Parathyroid adenoma (tissue), 2 donors: ENCODE measurements around the gene RBFOX1.

Experiments used
- H2AFZ ChIP-seq: fragments of 300-600 bp; sonication (generic); one replicate; pipeline ENCODE4 v1.7.0; 2017; ENCODE audit warnings: antibody characterized with exemption, mild to moderate bottlenecking
- H3K27ac ChIP-seq: fragments of 300-600 bp; sonication (generic); one replicate; pipeline ENCODE4 v1.7.0; 2017
- H3K27me3 ChIP-seq: fragments of 300-600 bp; sonication (generic); one replicate; pipeline ENCODE4 v1.7.0; 2017; ENCODE audit warnings: low read length; ENCODE audit not compliant: control insufficient read depth, insufficient read depth
- H3K36me3 ChIP-seq: fragments of 300-600 bp; sonication (generic); one replicate; pipeline ENCODE4 v1.7.0; 2017; ENCODE audit warnings: low read length; ENCODE audit not compliant: control insufficient read depth, insufficient read depth
- H3K4me1 ChIP-seq: fragments of 300-600 bp; sonication (generic); one replicate; pipeline ENCODE4 v1.7.0; 2017; ENCODE audit warnings: control low read depth
- H3K4me2 ChIP-seq: fragments of 300-600 bp; sonication (generic); one replicate; pipeline ENCODE4 v1.7.0; 2017; ENCODE audit warnings: low read length
- H3K4me3 ChIP-seq: fragments of 300-600 bp; sonication (generic); one replicate; pipeline ENCODE4 v1.7.0; 2017; ENCODE audit warnings: low read depth, low read length
- H3K79me2 ChIP-seq: fragments of 300-600 bp; sonication (generic); one replicate; pipeline ENCODE4 v1.7.0; 2017; ENCODE audit warnings: control low read depth
- H3K9ac ChIP-seq: fragments of 300-600 bp; sonication (generic); one replicate; pipeline ENCODE4 v1.7.0; 2017; ENCODE audit warnings: mild to moderate bottlenecking
- H3K9me3 ChIP-seq: fragments of 300-600 bp; sonication (generic); one replicate; pipeline ENCODE4 v1.7.0; 2017; ENCODE audit warnings: low read length; ENCODE audit not compliant: control insufficient read depth
- CTCF ChIP-seq: fragments of 300-600 bp; sonication (generic); IDR thresholded peaks from one replicate; pipeline ENCODE4 v1.7.0; 2017; ENCODE audit warnings: antibody characterized with exemption, mild to moderate bottlenecking
- donor health status: primary hyperparathyroidism.

The RBFOX1 gene

GRCh38 chr16:7390974-7391373 is 58.3 kb downstream of the RBFOX1 start:
- Histone ChIP-seq H2AFZ (no peak overlapping the region), H3K4me1 (no peaks in the 10 kb centered on the region), H3K9me3 (no peaks in the 10 kb centered on the region), H3K79me2 (no peaks in the 10 kb centered on the region), H3K27me3 (no peaks in the 10 kb centered on the region), H3K9ac (no peak overlapping the region), H3K4me2 (no peak overlapping the region), H3K4me3 (no peak overlapping the region), H3K36me3 (no peaks in the 10 kb centered on the region), H3K27ac (no peak overlapping the region)
- no peak for TF ChIP-seq CTCF

- Histone ChIP-seq H3K27me3 (no peaks in the 10 kb centered on the region), H3K9ac (no peak overlapping the region), H3K79me2 (no peaks in the 10 kb centered on the region), H3K36me3 (no peaks in the 10 kb centered on the region), H3K27ac (no peak overlapping the region), H2AFZ (no peak overlapping the region), H3K4me2 (no peak overlapping the region), H3K4me3 (no peak overlapping the region), H3K4me1 (no peaks in the 10 kb centered on the region), H3K9me3 (no peaks in the 10 kb centered on the region)
- TF ChIP-seq CTCF, result no peak
Measured at GRCh38 chr16:7391694-7392093, 59.0 kb downstream of the RBFOX1 start.

- Histone ChIP-seq H3K9me3 (no peaks in the 10 kb centered on the region), H3K27me3 (no peaks in the 10 kb centered on the region), H3K4me1 (no peaks in the 10 kb centered on the region), H3K36me3 (no peaks in the 10 kb centered on the region), H3K79me2 (no peaks in the 10 kb centered on the region), H3K9ac (no peak overlapping the region), H2AFZ (no peak overlapping the region), H3K4me3 (no peak overlapping the region), H3K4me2 (no peak overlapping the region), H3K27ac (no peak overlapping the region)
- no peak for TF ChIP-seq CTCF
Measured at GRCh38 chr16:7392206-7392605, 59.6 kb downstream of the RBFOX1 start.

GRCh38 chr16:7393680-7394079 is 61.0 kb downstream of the RBFOX1 start:
- no peak for TF ChIP-seq CTCF
- no peak overlapping the region for H3K27ac ChIP-seq
- no peak overlapping the region for H3K4me2 ChIP-seq
- no peaks in the 10 kb centered on the region for H3K36me3 ChIP-seq
- no peaks in the 10 kb centered on the region for H3K79me2 ChIP-seq
- H3K9ac ChIP-seq, result no peak overlapping the region
- H3K4me3 ChIP-seq, result no peak overlapping the region
- no peaks in the 10 kb centered on the region for H3K4me1 ChIP-seq
- no peaks in the 10 kb centered on the region for H3K9me3 ChIP-seq
- no peaks in the 10 kb centered on the region for H3K27me3 ChIP-seq
- H2AFZ ChIP-seq, result no peak overlapping the region

- H3K4me2 ChIP-seq, result no peak overlapping the region
- H3K79me2 ChIP-seq, result no peaks in the 10 kb centered on the region
- no peak overlapping the region for H2AFZ ChIP-seq
- H3K9me3 ChIP-seq, result no peaks in the 10 kb centered on the region
- H3K36me3 ChIP-seq, result no peaks in the 10 kb centered on the region
- no peak overlapping the region for H3K4me3 ChIP-seq
- no peaks in the 10 kb centered on the region for H3K4me1 ChIP-seq
- no peak for TF ChIP-seq CTCF
- H3K27me3 ChIP-seq, result no peaks in the 10 kb centered on the region
- H3K27ac ChIP-seq, result no peak overlapping the region
- H3K9ac ChIP-seq, result no peak overlapping the region
Measured at GRCh38 chr16:7394720-7395336, 62.2 kb downstream of the RBFOX1 start.
